ENCODE results near the gene ANGEL2. TPM values are rescaled to one million over a fixed set of nuclear protein-coding genes. Genes with fewer than 3 reads are reported as not detected.

Gene ANGEL2
- total RNA-seq, 1 donor from 2014 or later, result 44.2 TPM

GRCh38 chr1:212979340-212980122, 36.1 kb downstream of the ANGEL2 start:
- Mint-ChIP-seq H3K4me1 (ENCODE audit: low read depth) (peaks cover 19% of the 10 kb centered on the region), H3K36me3 (ENCODE audit: low read depth) (no peaks in the 10 kb centered on the region), H3K9me3 (no peaks in the 10 kb centered on the region), H3K27me3 (ENCODE audit: insufficient read depth) (peaks cover 9% of the 10 kb centered on the region), H3K27ac (no peak overlapping the region), H3K4me3 (no peak overlapping the region)
- intact Hi-C loops (cut with micrococcal nuclease), result no loop called here
- DNase-seq (ENCODE audit: low spot score), result no peak

GRCh38 chr1:212977781-212978645, 37.7 kb downstream of the ANGEL2 start:
- Mint-ChIP-seq H3K4me3 (no peak overlapping the region), H3K27ac (no peak overlapping the region), H3K27me3 (ENCODE audit: insufficient read depth) (peaks cover 4% of the 10 kb centered on the region), H3K36me3 (ENCODE audit: low read depth) (no peaks in the 10 kb centered on the region), H3K4me1 (ENCODE audit: low read depth) (peaks cover 17% of the 10 kb centered on the region), H3K9me3 (no peaks in the 10 kb centered on the region)
- intact Hi-C loops (cut with micrococcal nuclease), result no loop called here
- no peak for DNase-seq (ENCODE audit: low spot score)

- intact Hi-C loops (cut with micrococcal nuclease), result no loop called here
- no peak overlapping the region for H3K27ac Mint-ChIP-seq
- H3K36me3 Mint-ChIP-seq (ENCODE audit: low read depth), result no peaks in the 10 kb centered on the region
- H3K27me3 Mint-ChIP-seq (ENCODE audit: insufficient read depth), result peaks cover 4% of the 10 kb centered on the region
- no peak overlapping the region for H3K4me3 Mint-ChIP-seq
- no peaks in the 10 kb centered on the region for H3K9me3 Mint-ChIP-seq
- DNase-seq (ENCODE audit: low spot score), result no peak
- peaks cover 13% of the 10 kb centered on the region for H3K4me1 Mint-ChIP-seq (ENCODE audit: low read depth)
Observed at GRCh38 chr1:212976586-212976985, 39.1 kb downstream of the ANGEL2 start.

- H3K27me3 Mint-ChIP-seq (ENCODE audit: insufficient read depth), result peaks cover 4% of the 10 kb centered on the region
- intact Hi-C loops (cut with micrococcal nuclease), result no loop called here
- DNase-seq (ENCODE audit: low spot score), result no peak
- no peaks in the 10 kb centered on the region for H3K36me3 Mint-ChIP-seq (ENCODE audit: low read depth)
- H3K4me1 Mint-ChIP-seq (ENCODE audit: low read depth), result peaks cover 13% of the 10 kb centered on the region
- H3K4me3 Mint-ChIP-seq, result no peak overlapping the region
- H3K27ac Mint-ChIP-seq, result no peak overlapping the region
- no peaks in the 10 kb centered on the region for H3K9me3 Mint-ChIP-seq
Observed at GRCh38 chr1:212975111-212975918, 40.4 kb downstream of the ANGEL2 start.

- peaks cover 11% of the 10 kb centered on the region for H3K4me1 Mint-ChIP-seq (ENCODE audit: low read depth)
- H3K27me3 Mint-ChIP-seq (ENCODE audit: insufficient read depth), result peaks cover 9% of the 10 kb centered on the region
- intact Hi-C loops (cut with micrococcal nuclease), result no loop called here
- H3K27ac Mint-ChIP-seq, result no peak overlapping the region
- H3K9me3 Mint-ChIP-seq, result no peaks in the 10 kb centered on the region
- H3K36me3 Mint-ChIP-seq (ENCODE audit: low read depth), result no peaks in the 10 kb centered on the region
- H3K4me3 Mint-ChIP-seq, result no peak overlapping the region
- DNase-seq (ENCODE audit: low spot score), result no peak
Observed at GRCh38 chr1:212974711-212975110, 41.0 kb downstream of the ANGEL2 start.

GRCh38 chr1:212973899-212974298, 41.8 kb downstream of the ANGEL2 start:
- Mint-ChIP-seq H3K27ac (no peak overlapping the region), H3K36me3 (ENCODE audit: low read depth) (no peaks in the 10 kb centered on the region), H3K4me1 (ENCODE audit: low read depth) (peaks cover 3% of the 10 kb centered on the region), H3K9me3 (no peaks in the 10 kb centered on the region), H3K27me3 (ENCODE audit: insufficient read depth) (peaks cover 10% of the 10 kb centered on the region), H3K4me3 (no peak overlapping the region)
- intact Hi-C loops (cut with micrococcal nuclease), result no loop called here
- no peak for DNase-seq (ENCODE audit: low spot score)

GRCh38 chr1:212973426-212973825, 42.2 kb downstream of the ANGEL2 start:
- no peak for DNase-seq (ENCODE audit: low spot score)
- no peak overlapping the region for H3K27ac Mint-ChIP-seq
- intact Hi-C loops (cut with micrococcal nuclease), result no loop called here
- no peak overlapping the region for H3K4me3 Mint-ChIP-seq
- H3K27me3 Mint-ChIP-seq (ENCODE audit: insufficient read depth), result peaks cover 10% of the 10 kb centered on the region
- H3K9me3 Mint-ChIP-seq, result no peaks in the 10 kb centered on the region
- H3K36me3 Mint-ChIP-seq (ENCODE audit: low read depth), result no peaks in the 10 kb centered on the region
- H3K4me1 Mint-ChIP-seq (ENCODE audit: low read depth), result no peaks in the 10 kb centered on the region

GRCh38 chr1:212971312-212971711, 44.4 kb downstream of the ANGEL2 start:
- intact Hi-C loops (cut with micrococcal nuclease), result no loop called here
- DNase-seq (ENCODE audit: low spot score), result no peak
- Mint-ChIP-seq H3K4me3 (no peak overlapping the region), H3K4me1 (ENCODE audit: low read depth) (peaks cover 7% of the 10 kb centered on the region), H3K36me3 (ENCODE audit: low read depth) (no peaks in the 10 kb centered on the region), H3K27ac (no peak overlapping the region), H3K27me3 (ENCODE audit: insufficient read depth) (peaks cover 21% of the 10 kb centered on the region), H3K9me3 (no peaks in the 10 kb centered on the region)

GRCh38 chr1:212970085-212970484, 45.6 kb downstream of the ANGEL2 start:
- H3K27ac Mint-ChIP-seq, result no peak overlapping the region
- peaks cover 7% of the 10 kb centered on the region for H3K4me1 Mint-ChIP-seq (ENCODE audit: low read depth)
- no peaks in the 10 kb centered on the region for H3K36me3 Mint-ChIP-seq (ENCODE audit: low read depth)

GRCh38 chr1:212968368-212968863, 47.3 kb downstream of the ANGEL2 start:
- Mint-ChIP-seq H3K27ac (no peak overlapping the region), H3K36me3 (ENCODE audit: low read depth) (no peaks in the 10 kb centered on the region), H3K9me3 (no peaks in the 10 kb centered on the region), H3K27me3 (ENCODE audit: insufficient read depth) (peaks cover 24% of the 10 kb centered on the region), H3K4me3 (no peak overlapping the region), H3K4me1 (ENCODE audit: low read depth) (peaks cover 7% of the 10 kb centered on the region)
- intact Hi-C loops (cut with micrococcal nuclease), result no loop called here
- DNase-seq (ENCODE audit: low spot score), result no peak

More at GRCh38 chr1:212970085-212970484, 45.6 kb downstream of the ANGEL2 start:
- peaks cover 24% of the 10 kb centered on the region for H3K27me3 Mint-ChIP-seq (ENCODE audit: insufficient read depth)
- no peaks in the 10 kb centered on the region for H3K9me3 Mint-ChIP-seq
- no peak overlapping the region for H3K4me3 Mint-ChIP-seq
- DNase-seq (ENCODE audit: low spot score), result no peak
- intact Hi-C loops (cut with micrococcal nuclease), result no loop called here

- no peak for DNase-seq (ENCODE audit: low spot score)
Observed at GRCh38 chr1:212967801-212968200, 47.9 kb downstream of the ANGEL2 start.

GRCh38 chr1:212966616-212967015, 49.1 kb downstream of the ANGEL2 start:
- intact Hi-C loops (cut with micrococcal nuclease), result no loop called here
- peaks cover 7% of the 10 kb centered on the region for H3K4me1 Mint-ChIP-seq (ENCODE audit: low read depth)
- H3K36me3 Mint-ChIP-seq (ENCODE audit: low read depth), result no peaks in the 10 kb centered on the region
- H3K9me3 Mint-ChIP-seq, result no peaks in the 10 kb centered on the region
- no peak overlapping the region for H3K4me3 Mint-ChIP-seq
- no peak overlapping the region for H3K27ac Mint-ChIP-seq
- H3K27me3 Mint-ChIP-seq (ENCODE audit: insufficient read depth), result peaks cover 22% of the 10 kb centered on the region
- DNase-seq (ENCODE audit: low spot score), result no peak

More at GRCh38 chr1:212967801-212968200, 47.9 kb downstream of the ANGEL2 start:
- H3K4me3 Mint-ChIP-seq, result no peak overlapping the region
- H3K36me3 Mint-ChIP-seq (ENCODE audit: low read depth), result no peaks in the 10 kb centered on the region
- H3K9me3 Mint-ChIP-seq, result no peaks in the 10 kb centered on the region
- peaks cover 22% of the 10 kb centered on the region for H3K27me3 Mint-ChIP-seq (ENCODE audit: insufficient read depth)
- intact Hi-C loops (cut with micrococcal nuclease), result no loop called here
- peaks cover 7% of the 10 kb centered on the region for H3K4me1 Mint-ChIP-seq (ENCODE audit: low read depth)
- no peak overlapping the region for H3K27ac Mint-ChIP-seq
